Stimulated activated CD4-positive, alpha-beta T cell treated with anti-CD3 and anti-CD28 coated beads, Interleukin-15, amount 100 ng/mL, for 48 hours (primary cell): Measurements from ENCODE around the gene TAF1A.

Experiments used
- DNase-seq, 2 donors: peaks; one replicate each; pipeline ENCODE4 v3.0.0-alpha.2; 2020; ENCODE audit warnings: low read depth in 2 of 2

Gene TAF1A

GRCh38 chr1:222535455-222535854 is 54.3 kb downstream of the TAF1A start:
- DNase-seq: no peak

- no peak for DNase-seq
These were observed 58.9 kb downstream of the TAF1A start for GRCh38 chr1:222530852-222531251.

- no peak for DNase-seq
These were observed 59.8 kb downstream of the TAF1A start for GRCh38 chr1:222529916-222530315.

- no peak for DNase-seq
These were observed 60.6 kb downstream of the TAF1A start for GRCh38 chr1:222529181-222529580.

- DNase-seq: no peak
These were observed 63.8 kb downstream of the TAF1A start for GRCh38 chr1:222525951-222526350.

- no peak for DNase-seq
These were observed 65.9 kb downstream of the TAF1A start for GRCh38 chr1:222523852-222524251.

- no peak for DNase-seq
These were observed 67.4 kb downstream of the TAF1A start for GRCh38 chr1:222522105-222522915.

GRCh38 chr1:222521299-222522104 is 68.2 kb downstream of the TAF1A start:
- no peak for DNase-seq
